Gastroesophageal sphincter (tissue), 4 donors: ENCODE measurements around the gene SEC14L5. TPM values are rescaled to one million over a fixed set of nuclear protein-coding genes. Genes with fewer than 3 reads are reported as not detected.

Experiments used
- ATAC-seq: fragments of 150-250 bp; one replicate; pipeline ENCODE4 v1.9.1; 2016; ENCODE audit warnings: mild to moderate bottlenecking, moderate library complexity
- H3K27ac ChIP-seq, 4 donors: fragments of 200-600 bp; sonication (generic) in 3 of 4; 1 replicate in 3 of 4; 2 replicates in 1 of 4; pipeline ENCODE4 v1.5.1; 2016 to 2019
- H3K27me3 ChIP-seq: fragments of 200-600 bp; sonication (generic); one replicate; pipeline ENCODE4 v1.5.1; 2019
- H3K36me3 ChIP-seq, 2 donors: fragments of 200-600 bp; sonication (generic); one replicate each; pipeline ENCODE4 v1.5.1; 2019; ENCODE audit warnings: control low read depth in 1 of 2
- H3K4me1 ChIP-seq, 3 donors: fragments of 200-600 bp; sonication (generic); 1 replicate in 2 of 3; 2 replicates in 1 of 3; pipeline ENCODE4 v1.5.1; 2016 to 2019; ENCODE audit warnings: control low read depth in 2 of 3
- H3K4me3 ChIP-seq, 2 donors: fragments of 200-600 bp; sonication (generic); one replicate each; pipeline ENCODE4 v1.5.1; 2019; ENCODE audit warnings: mild to moderate bottlenecking in 1 of 2, moderate library complexity in 1 of 2
- H3K9me3 ChIP-seq, 3 donors: fragments of 200-600 bp; sonication (generic); one replicate each; pipeline ENCODE4 v1.5.1; 2017 to 2019; ENCODE audit warnings: control low read depth in 2 of 3
- CTCF ChIP-seq, 4 experiments: fragments of 200-600 bp in 2 of 4; fragments of 450-650 bp in 2 of 4; sonication (generic) in 1 of 4; IDR thresholded peaks; one replicate each; pipeline ENCODE4 v1.5.1; 2017 to 2019; ENCODE audit warnings: antibody characterized with exemption in 4 of 4, mild to moderate bottlenecking in 2 of 4, moderate library complexity in 2 of 4
- EP300 ChIP-seq: sonication (generic); formaldehyde crosslinking; IDR thresholded peaks from one replicate; pipeline ENCODE4 v1.6.1; 2017; ENCODE audit warnings: antibody characterized with exemption, mild to moderate bottlenecking
- POLR2A ChIP-seq, 2 donors: fragments of 450-650 bp; IDR thresholded peaks; one replicate each; pipeline ENCODE4 v1.6.1; 2017; ENCODE audit warnings: antibody characterized with exemption in 2 of 2, mild to moderate bottlenecking in 2 of 2, moderate library complexity in 1 of 2
- POLR2AphosphoS5 ChIP-seq: sonication (generic); formaldehyde crosslinking; IDR thresholded peaks from one replicate; pipeline ENCODE4 v1.6.1; 2017; ENCODE audit warnings: antibody characterized with exemption
- WGBS, 2 donors: methylation state at CpG; one replicate each; pipeline ENCODE4 v1.1.5; 2018; ENCODE audit warnings: low coverage in 1 of 2; 5-methylcytosine and 5-hydroxymethylcytosine counted together
- total RNA-seq, 4 donors: library from RNA; depleted of rRNA; stranded (reverse); fragments of >200 nt; gene quantifications; one replicate each; pipeline ENCODE4 v1.1.0, GENCODE V29; 2016

SEC14L5 gene
- total RNA-seq, 4 donors from 2014 or later, result 0.16 to 1.3 (median 0.75) TPM

GRCh38 chr16:5054876-5055865 is 97.0 kb downstream of the SEC14L5 start:
- H3K36me3 ChIP-seq, result no peaks in the 10 kb centered on the region
- no peak overlapping the region for H3K27ac ChIP-seq
- H3K27me3 ChIP-seq, result peaks cover 9% of the 10 kb centered on the region
- H3K9me3 ChIP-seq, result no peaks in the 10 kb centered on the region
- no peak for ATAC-seq
- no peak for TF ChIP-seq POLR2AphosphoS5
- TF ChIP-seq EP300, result no peak
- TF ChIP-seq CTCF (IDR thresholded peaks at IDR 0.05), result no peak
- 80 to 90% methylated on average over 2 to 4 of the region's 16 CpGs for WGBS, 2 donors
- H3K4me1 ChIP-seq, result no peaks in the 10 kb centered on the region
- H3K4me3 ChIP-seq, result no peak overlapping the region

- WGBS, 2 donors, result 40% methylated on average over 1 of the region's 11 CpGs; no CpG with 5 or more reads in 1 of the 2 donors
- TF ChIP-seq CTCF (IDR thresholded peaks at IDR 0.05) (no peak), POLR2A (IDR thresholded peaks at IDR 0.05) (no peak), EP300 (no peak), POLR2AphosphoS5 (no peak)
- no peak for ATAC-seq
- no peaks in the 10 kb centered on the region for H3K4me1 ChIP-seq
- H3K9me3 ChIP-seq, result no peaks in the 10 kb centered on the region
- H3K27ac ChIP-seq, result no peak overlapping the region
- peaks cover 14% of the 10 kb centered on the region for H3K27me3 ChIP-seq
- no peaks in the 10 kb centered on the region for H3K36me3 ChIP-seq
- no peak overlapping the region for H3K4me3 ChIP-seq
Observed at GRCh38 chr16:5056352-5056751, 98.2 kb downstream of the SEC14L5 start.

- 10% methylated on average over 2 of the region's 7 CpGs; no CpG with 5 or more reads in 1 of the 2 donors for WGBS, 2 donors
- Histone ChIP-seq H3K27me3 (peaks cover 14% of the 10 kb centered on the region), H3K36me3 (no peaks in the 10 kb centered on the region), H3K9me3 (no peaks in the 10 kb centered on the region), H3K4me3 (no peak overlapping the region), H3K27ac (no peak overlapping the region), H3K4me1 (no peaks in the 10 kb centered on the region)
- TF ChIP-seq POLR2A (IDR thresholded peaks at IDR 0.05) (no peak), POLR2AphosphoS5 (no peak), CTCF (IDR thresholded peaks at IDR 0.05) (no peak), EP300 (no peak)
- no peak for ATAC-seq
Observed at GRCh38 chr16:5058476-5058875, 100.3 kb downstream of the SEC14L5 start.

- 56 to 82% methylated on average over 2 to 4 of the region's 6 CpGs for WGBS, 2 donors
Observed at GRCh38 chr16:5059386-5060072, 101.4 kb downstream of the SEC14L5 start.

More at GRCh38 chr16:5059386-5060072, 101.4 kb downstream of the SEC14L5 start:
- no peaks in the 10 kb centered on the region for H3K36me3 ChIP-seq
- H3K27me3 ChIP-seq, result peaks cover 14% of the 10 kb centered on the region
- H3K9me3 ChIP-seq, result no peaks in the 10 kb centered on the region
- no peak overlapping the region for H3K27ac ChIP-seq
- TF ChIP-seq EP300 (no peak), POLR2AphosphoS5 (no peak), POLR2A (IDR thresholded peaks at IDR 0.05) (no peak), CTCF (IDR thresholded peaks at IDR 0.05) (no peak)
- no peak overlapping the region for H3K4me3 ChIP-seq
- H3K4me1 ChIP-seq, result no peaks in the 10 kb centered on the region
- no peak for ATAC-seq
